HG02763 (cell line): ENCODE measurements around the gene TMEM165.

ENCODE experiments used
- ATAC-seq: cut with Tn5 transposase; IDR thresholded peaks from one replicate; pipeline ENCODE4 v1.9.1; 2021; ENCODE audit warnings: mild to moderate bottlenecking, moderate library complexity; ENCODE audit not compliant: unreplicated experiment

Gene TMEM165

GRCh38 chr4:55367084-55367722 lies 28.6 kb upstream of the TMEM165 start:
- ATAC-seq: no peak

- no peak for ATAC-seq
Observed at GRCh38 chr4:55369968-55370367, 25.8 kb upstream of the TMEM165 start.

GRCh38 chr4:55372259-55372658 lies 23.5 kb upstream of the TMEM165 start:
- no peak for ATAC-seq

GRCh38 chr4:55373461-55373860 lies 22.3 kb upstream of the TMEM165 start:
- no peak for ATAC-seq

- no peak for ATAC-seq
Observed at GRCh38 chr4:55376698-55377097, 19.1 kb upstream of the TMEM165 start.

GRCh38 chr4:55378617-55379467 lies 16.9 kb upstream of the TMEM165 start:
- ATAC-seq: no peak

GRCh38 chr4:55380576-55380975 lies 15.2 kb upstream of the TMEM165 start:
- ATAC-seq: no peak

- ATAC-seq: no peak
Observed at GRCh38 chr4:55381502-55381901, 14.3 kb upstream of the TMEM165 start.

- no peak for ATAC-seq
Observed at GRCh38 chr4:55382488-55383003, 13.2 kb upstream of the TMEM165 start.

- ATAC-seq: no peak
Observed at GRCh38 chr4:55385201-55385649, 10.5 kb upstream of the TMEM165 start.

GRCh38 chr4:55386073-55386472 lies 9.7 kb upstream of the TMEM165 start:
- ATAC-seq: peak; percentile 77

- ATAC-seq: no peak
Observed at GRCh38 chr4:55386840-55387239, 8.9 kb upstream of the TMEM165 start.

- ATAC-seq: no peak
Observed at GRCh38 chr4:55393461-55394320, 2.1 kb upstream of the TMEM165 start.

GRCh38 chr4:55395218-55395528 lies 584 bp upstream of the TMEM165 start:
- ATAC-seq: peak; percentile 0

- peak; percentile 27 for ATAC-seq
Observed at GRCh38 chr4:55396308-55397125, 760 bp downstream of the TMEM165 start.

GRCh38 chr4:55397126-55397436 lies 1.3 kb downstream of the TMEM165 start:
- no peak for ATAC-seq

- ATAC-seq: no peak
Observed at GRCh38 chr4:55397520-55398321, 2.0 kb downstream of the TMEM165 start.

GRCh38 chr4:55398461-55398860 lies 2.7 kb downstream of the TMEM165 start:
- ATAC-seq: no peak

- no peak for ATAC-seq
Observed at GRCh38 chr4:55398966-55399365, 3.2 kb downstream of the TMEM165 start.

- ATAC-seq: no peak
Observed at GRCh38 chr4:55399581-55399980, 3.8 kb downstream of the TMEM165 start.
